ENCODE measurements around the gene GPC6.
"Not testable (repeated sequence)": the region's sequence is repeated elsewhere in the genome, so short reads cannot be mapped to it uniquely, and the experiment has no call there.

GPC6 gene

DNA sequence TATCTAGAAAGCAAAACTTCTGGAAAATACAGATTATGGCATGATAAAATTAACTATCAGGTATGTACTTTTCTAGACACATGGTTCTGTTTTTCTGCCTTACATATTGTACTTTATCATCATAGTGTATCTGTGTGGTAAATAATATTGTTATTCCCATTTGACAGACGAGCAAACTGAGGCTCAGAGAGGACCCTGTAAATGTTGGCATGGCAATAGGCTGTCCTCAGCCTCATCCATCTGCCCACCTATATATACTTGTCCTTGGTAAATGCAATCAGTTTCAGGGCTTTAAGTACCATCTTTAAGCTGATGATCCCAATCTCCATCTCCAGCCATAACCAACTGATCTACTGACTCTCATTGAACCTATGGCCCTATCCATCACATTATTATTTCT is 1074.9 kb downstream of the GPC6 start:
- Histone ChIP-seq H3K27me3 (ENCODE audit: control insufficient read depth in 2 of 2, insufficient read depth in 2 of 2, low read length in 2 of 2) (no peaks in the 10 kb centered on the region), H3K27ac (ENCODE audit: low read depth in 2 of 2, low read length in 2 of 2) (no peak overlapping the region), H3K9me3 (ENCODE audit: control insufficient read depth in 2 of 2, low read length in 2 of 2) (no peaks in the 10 kb centered on the region), H3K9ac (ENCODE audit: low read depth in 1 of 2, low read length in 2 of 2) (no peak overlapping the region), H3K4me1 (ENCODE audit: control insufficient read depth in 2 of 2, insufficient read depth in 2 of 2, low read length in 2 of 2) (no peaks in the 10 kb centered on the region), H3K4me3 (ENCODE audit: low read length in 2 of 2) (no peak overlapping the region), H3K36me3 (ENCODE audit: control insufficient read depth in 2 of 2, insufficient read depth in 2 of 2, low read length in 2 of 2) (no peaks in the 10 kb centered on the region)

DNA sequence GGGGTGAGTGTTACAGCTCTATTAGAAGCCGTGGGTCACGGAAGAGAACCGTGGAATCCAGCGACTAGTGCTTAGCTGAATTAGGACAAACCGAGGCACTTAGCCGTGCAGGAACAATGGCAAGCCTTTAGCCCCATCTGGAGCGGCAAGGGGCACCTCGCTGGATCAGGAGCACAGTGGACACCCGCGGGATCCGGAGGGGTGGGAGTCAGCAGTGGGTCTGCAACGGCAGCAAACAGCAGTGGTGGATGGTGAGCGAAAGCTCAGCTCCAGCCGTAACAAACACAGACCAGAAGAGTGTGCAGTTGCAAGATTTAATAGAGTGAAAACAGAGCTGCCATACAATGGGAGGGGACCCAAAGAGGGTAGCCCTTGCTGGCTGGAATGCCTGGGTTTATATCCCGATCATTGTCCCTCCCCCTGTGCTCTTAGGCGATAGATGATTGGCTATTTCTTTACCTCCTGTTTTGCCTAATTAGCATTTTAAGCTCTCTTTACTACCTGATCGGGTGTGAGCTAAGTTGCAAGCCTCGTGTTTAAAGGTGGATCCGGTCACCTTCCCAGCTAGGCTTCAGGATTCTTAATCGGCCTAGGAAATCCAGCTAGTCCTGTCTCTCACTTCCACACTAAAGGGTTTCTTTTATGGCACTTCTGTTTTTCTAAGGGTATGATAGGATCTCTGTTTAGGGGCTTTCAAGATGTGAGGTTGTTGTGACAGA is 1076.4 kb downstream of the GPC6 start:
- not testable (repeated sequence) for H3K27ac ChIP-seq (ENCODE audit: low read depth in 2 of 2, low read length in 2 of 2); H3K4me3 ChIP-seq (ENCODE audit: low read length in 2 of 2); H3K4me1 ChIP-seq (ENCODE audit: control insufficient read depth in 2 of 2, insufficient read depth in 2 of 2, low read length in 2 of 2); H3K36me3 ChIP-seq (ENCODE audit: control insufficient read depth in 2 of 2, insufficient read depth in 2 of 2, low read length in 2 of 2); H3K27me3 ChIP-seq (ENCODE audit: control insufficient read depth in 2 of 2, insufficient read depth in 2 of 2, low read length in 2 of 2); H3K9ac ChIP-seq (ENCODE audit: low read depth in 1 of 2, low read length in 2 of 2); H3K9me3 ChIP-seq (ENCODE audit: control insufficient read depth in 2 of 2, low read length in 2 of 2)

DNA sequence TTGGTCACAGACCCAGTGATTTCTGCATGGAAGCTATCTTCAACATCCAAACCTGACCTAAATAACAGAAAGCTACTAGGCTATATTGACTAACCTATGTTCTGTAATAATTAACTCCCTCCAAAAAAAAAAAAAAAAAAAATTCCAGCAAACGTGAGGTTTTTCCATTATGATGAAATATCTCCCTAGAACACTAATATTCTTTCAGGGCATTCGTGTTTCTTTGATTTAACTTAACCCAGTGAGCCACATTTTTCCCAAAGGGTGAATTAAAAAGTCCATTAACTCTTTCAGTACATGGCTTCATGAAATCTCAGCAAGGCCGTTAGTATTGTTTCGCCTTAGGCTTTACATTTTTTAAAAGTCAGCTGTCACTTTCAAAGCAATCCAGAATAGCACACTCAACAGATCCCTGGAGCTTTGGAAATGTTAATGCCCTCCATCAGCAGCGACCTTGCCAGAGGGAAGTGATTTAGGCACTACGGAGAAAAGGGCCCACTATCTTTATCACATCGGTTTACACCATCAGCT is 1077.1 kb downstream of the GPC6 start:
- H3K27ac ChIP-seq (ENCODE audit: low read depth in 2 of 2, low read length in 2 of 2) = no peak overlapping the region
- no peaks in the 10 kb centered on the region for H3K27me3 ChIP-seq (ENCODE audit: control insufficient read depth in 2 of 2, insufficient read depth in 2 of 2, low read length in 2 of 2)
- no peak overlapping the region for H3K4me3 ChIP-seq (ENCODE audit: low read length in 2 of 2)
- no peaks in the 10 kb centered on the region for H3K9me3 ChIP-seq (ENCODE audit: control insufficient read depth in 2 of 2, low read length in 2 of 2)
- no peak overlapping the region for H3K9ac ChIP-seq (ENCODE audit: low read depth in 1 of 2, low read length in 2 of 2)
- H3K4me1 ChIP-seq (ENCODE audit: control insufficient read depth in 2 of 2, insufficient read depth in 2 of 2, low read length in 2 of 2) = no peaks in the 10 kb centered on the region
- no peaks in the 10 kb centered on the region for H3K36me3 ChIP-seq (ENCODE audit: control insufficient read depth in 2 of 2, insufficient read depth in 2 of 2, low read length in 2 of 2)

DNA sequence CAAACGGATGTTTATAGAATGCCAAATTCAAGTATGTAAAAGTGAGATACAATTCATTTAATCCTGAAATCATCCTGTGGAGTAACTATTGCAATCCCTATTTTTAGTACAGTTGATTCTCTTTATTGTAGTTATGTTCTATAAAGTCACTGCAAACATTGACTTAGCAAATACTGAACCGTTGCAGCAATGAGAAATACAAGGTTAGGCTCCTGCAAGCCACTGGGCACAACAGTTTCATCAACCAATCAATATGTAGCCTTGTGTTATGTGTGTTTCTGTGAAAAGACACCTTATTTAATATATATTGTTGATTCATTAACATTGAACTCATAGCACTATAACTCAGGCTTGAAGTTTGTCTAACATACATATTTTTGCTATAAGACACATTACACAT is 1078.4 kb downstream of the GPC6 start:
- Histone ChIP-seq H3K27ac (ENCODE audit: low read depth in 2 of 2, low read length in 2 of 2) (no peak overlapping the region), H3K36me3 (ENCODE audit: control insufficient read depth in 2 of 2, insufficient read depth in 2 of 2, low read length in 2 of 2) (no peaks in the 10 kb centered on the region), H3K4me3 (ENCODE audit: low read length in 2 of 2) (no peak overlapping the region), H3K9ac (ENCODE audit: low read depth in 1 of 2, low read length in 2 of 2) (no peak overlapping the region), H3K9me3 (ENCODE audit: control insufficient read depth in 2 of 2, low read length in 2 of 2) (no peaks in the 10 kb centered on the region), H3K4me1 (ENCODE audit: control insufficient read depth in 2 of 2, insufficient read depth in 2 of 2, low read length in 2 of 2) (no peaks in the 10 kb centered on the region), H3K27me3 (ENCODE audit: control insufficient read depth in 2 of 2, insufficient read depth in 2 of 2, low read length in 2 of 2) (no peaks in the 10 kb centered on the region)

DNA sequence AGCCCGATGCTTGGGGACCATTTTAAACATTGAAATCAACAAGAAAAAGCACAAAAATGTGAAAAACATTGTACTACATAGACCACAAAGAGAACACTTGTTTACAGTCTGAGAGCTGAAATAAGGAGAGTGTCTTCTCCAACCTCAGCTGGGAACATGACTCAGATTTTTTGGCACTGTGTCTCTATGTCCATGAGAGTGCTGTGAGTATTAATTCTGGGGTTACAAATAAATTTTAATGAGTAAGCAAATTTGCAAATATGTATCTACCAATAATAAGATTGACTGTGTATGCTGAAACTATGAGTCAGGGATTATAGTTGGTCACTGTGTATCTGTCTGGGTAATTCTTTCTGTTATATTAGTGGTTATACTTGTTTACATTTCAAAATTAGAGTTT is 1078.9 kb downstream of the GPC6 start:
- no peaks in the 10 kb centered on the region for H3K27me3 ChIP-seq (ENCODE audit: control insufficient read depth in 2 of 2, insufficient read depth in 2 of 2, low read length in 2 of 2)
- H3K4me1 ChIP-seq (ENCODE audit: control insufficient read depth in 2 of 2, insufficient read depth in 2 of 2, low read length in 2 of 2) = no peaks in the 10 kb centered on the region
- H3K9ac ChIP-seq (ENCODE audit: low read depth in 1 of 2, low read length in 2 of 2) = no peak overlapping the region
- no peaks in the 10 kb centered on the region for H3K9me3 ChIP-seq (ENCODE audit: control insufficient read depth in 2 of 2, low read length in 2 of 2)
- H3K4me3 ChIP-seq (ENCODE audit: low read length in 2 of 2) = no peak overlapping the region
- H3K36me3 ChIP-seq (ENCODE audit: control insufficient read depth in 2 of 2, insufficient read depth in 2 of 2, low read length in 2 of 2) = no peaks in the 10 kb centered on the region
- no peak overlapping the region for H3K27ac ChIP-seq (ENCODE audit: low read depth in 2 of 2, low read length in 2 of 2)

DNA sequence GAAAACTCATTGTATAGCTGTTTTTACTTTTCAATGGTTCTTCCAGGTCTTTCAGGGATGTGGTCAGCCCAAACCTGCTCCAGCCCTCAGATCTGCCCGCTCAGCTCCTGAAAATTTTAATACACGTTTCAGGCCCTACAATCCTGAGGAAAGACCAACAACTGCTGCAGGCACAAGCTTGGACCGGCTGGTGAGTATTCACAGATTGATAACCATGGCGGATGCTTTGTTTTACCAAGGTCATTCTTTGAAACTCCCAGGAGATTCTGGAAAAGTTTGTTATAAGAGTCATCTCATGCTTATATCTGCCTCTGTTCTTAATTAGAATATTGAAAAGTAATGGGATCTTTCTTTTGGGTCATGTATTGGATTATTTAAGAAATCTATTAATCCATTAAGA is 1079.3 kb downstream of the GPC6 start:
- no peak overlapping the region for H3K4me3 ChIP-seq (ENCODE audit: low read length in 2 of 2)
- H3K36me3 ChIP-seq (ENCODE audit: control insufficient read depth in 2 of 2, insufficient read depth in 2 of 2, low read length in 2 of 2) = no peaks in the 10 kb centered on the region
- no peaks in the 10 kb centered on the region for H3K9me3 ChIP-seq (ENCODE audit: control insufficient read depth in 2 of 2, low read length in 2 of 2)
- no peaks in the 10 kb centered on the region for H3K27me3 ChIP-seq (ENCODE audit: control insufficient read depth in 2 of 2, insufficient read depth in 2 of 2, low read length in 2 of 2)
- no peak overlapping the region for H3K9ac ChIP-seq (ENCODE audit: low read depth in 1 of 2, low read length in 2 of 2)
- no peak overlapping the region for H3K27ac ChIP-seq (ENCODE audit: low read depth in 2 of 2, low read length in 2 of 2)
- no peaks in the 10 kb centered on the region for H3K4me1 ChIP-seq (ENCODE audit: control insufficient read depth in 2 of 2, insufficient read depth in 2 of 2, low read length in 2 of 2)

DNA sequence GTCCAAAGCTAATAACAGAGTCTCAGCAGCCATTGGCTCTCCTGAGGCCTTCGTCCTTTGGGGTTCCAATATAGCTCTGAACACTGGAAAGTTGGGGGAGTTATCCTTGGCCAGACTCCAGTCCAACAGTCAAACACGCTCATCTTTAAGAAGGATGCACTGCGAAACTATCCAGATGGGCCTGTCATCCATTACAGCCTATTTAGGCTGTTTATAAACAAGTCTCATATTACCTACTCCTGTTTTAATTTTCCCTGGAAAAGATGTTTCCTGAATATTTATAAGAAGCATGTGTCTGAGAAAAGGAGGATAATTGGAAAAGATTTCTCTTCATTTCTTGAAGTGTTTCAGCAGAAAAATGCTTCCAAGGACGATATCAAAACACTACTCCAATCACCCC is 1082.2 kb downstream of the GPC6 start:
- Histone ChIP-seq H3K27ac (ENCODE audit: low read depth in 2 of 2, low read length in 2 of 2) (no peak overlapping the region), H3K4me3 (ENCODE audit: low read length in 2 of 2) (no peak overlapping the region), H3K9ac (ENCODE audit: low read depth in 1 of 2, low read length in 2 of 2) (no peak overlapping the region), H3K4me1 (ENCODE audit: control insufficient read depth in 2 of 2, insufficient read depth in 2 of 2, low read length in 2 of 2) (no peaks in the 10 kb centered on the region), H3K9me3 (ENCODE audit: control insufficient read depth in 2 of 2, low read length in 2 of 2) (no peaks in the 10 kb centered on the region), H3K27me3 (ENCODE audit: control insufficient read depth in 2 of 2, insufficient read depth in 2 of 2, low read length in 2 of 2) (no peaks in the 10 kb centered on the region), H3K36me3 (ENCODE audit: control insufficient read depth in 2 of 2, insufficient read depth in 2 of 2, low read length in 2 of 2) (no peaks in the 10 kb centered on the region)

DNA sequence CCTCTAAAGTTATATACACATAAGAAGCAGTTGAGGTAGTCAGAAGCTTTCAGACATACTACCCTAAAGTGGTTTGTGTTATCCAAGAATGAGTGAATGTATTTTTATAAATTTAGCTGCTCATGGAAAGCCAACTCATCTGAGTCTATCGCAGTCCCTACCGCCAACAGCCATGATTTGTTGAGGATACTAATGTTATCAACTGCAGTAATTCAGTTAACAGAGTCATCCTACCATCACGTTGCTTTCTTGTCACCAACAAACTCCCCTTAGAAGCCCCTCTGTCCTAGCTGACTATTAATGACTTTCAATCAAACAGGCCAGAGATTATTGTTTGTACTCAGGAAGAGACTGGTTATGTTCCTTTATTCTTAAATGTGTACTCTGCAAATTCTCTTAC is 1083.0 kb downstream of the GPC6 start:
- Histone ChIP-seq H3K4me1 (ENCODE audit: control insufficient read depth in 2 of 2, insufficient read depth in 2 of 2, low read length in 2 of 2) (no peaks in the 10 kb centered on the region), H3K27me3 (ENCODE audit: control insufficient read depth in 2 of 2, insufficient read depth in 2 of 2, low read length in 2 of 2) (no peaks in the 10 kb centered on the region), H3K4me3 (ENCODE audit: low read length in 2 of 2) (no peak overlapping the region), H3K9ac (ENCODE audit: low read depth in 1 of 2, low read length in 2 of 2) (no peak overlapping the region), H3K27ac (ENCODE audit: low read depth in 2 of 2, low read length in 2 of 2) (peak overlapping the region in 1 of 2 donors; percentile 11), H3K9me3 (ENCODE audit: control insufficient read depth in 2 of 2, low read length in 2 of 2) (no peaks in the 10 kb centered on the region), H3K36me3 (ENCODE audit: control insufficient read depth in 2 of 2, insufficient read depth in 2 of 2, low read length in 2 of 2) (no peaks in the 10 kb centered on the region)

DNA sequence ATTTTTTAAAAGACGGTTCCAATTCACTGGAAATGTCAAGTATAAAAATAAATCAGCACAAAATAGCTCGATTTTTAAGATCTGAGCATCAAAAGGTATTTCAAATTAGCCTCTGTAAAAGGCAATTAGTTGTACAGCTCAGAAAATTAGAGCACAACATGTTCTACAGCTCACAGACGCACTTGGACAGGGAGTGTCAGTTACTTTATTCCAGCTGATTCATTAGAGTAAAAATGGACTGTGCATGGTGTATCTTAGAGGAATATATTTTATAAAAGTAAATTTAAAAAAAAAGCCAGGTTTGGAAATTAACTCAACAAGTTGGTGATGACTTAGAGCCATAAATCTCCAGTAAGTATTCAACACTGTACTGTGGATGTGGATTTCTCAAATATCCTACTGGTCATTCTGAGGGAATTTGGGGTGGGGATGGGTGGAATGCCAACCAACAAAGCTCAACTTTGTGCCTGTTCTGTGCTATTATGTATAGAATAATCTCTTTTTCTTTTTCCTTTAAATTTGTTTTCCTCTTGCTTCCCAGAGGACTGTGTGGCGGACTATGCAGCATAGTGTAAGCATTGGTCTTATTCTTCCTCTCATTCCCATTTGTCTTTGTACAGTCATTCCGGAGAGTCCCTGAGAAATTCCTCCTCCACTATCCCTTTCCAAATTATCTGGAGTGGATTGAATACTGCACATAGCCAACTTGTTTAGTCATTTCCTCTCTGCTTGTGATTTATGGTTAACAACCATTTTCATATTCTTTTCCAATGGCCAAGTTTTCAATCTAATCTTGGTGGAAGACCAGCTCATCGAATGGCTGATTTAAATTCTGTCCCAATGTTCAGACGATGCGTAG is 1083.6 kb downstream of the GPC6 start:
- H3K27ac ChIP-seq (ENCODE audit: low read depth in 2 of 2, low read length in 2 of 2) = peak overlapping the region in 1 of 2 donors; percentile 11
- H3K9me3 ChIP-seq (ENCODE audit: control insufficient read depth in 2 of 2, low read length in 2 of 2) = no peaks in the 10 kb centered on the region
- H3K9ac ChIP-seq (ENCODE audit: low read depth in 1 of 2, low read length in 2 of 2) = no peak overlapping the region
- H3K4me1 ChIP-seq (ENCODE audit: control insufficient read depth in 2 of 2, insufficient read depth in 2 of 2, low read length in 2 of 2) = no peaks in the 10 kb centered on the region
- no peaks in the 10 kb centered on the region for H3K27me3 ChIP-seq (ENCODE audit: control insufficient read depth in 2 of 2, insufficient read depth in 2 of 2, low read length in 2 of 2)
- H3K4me3 ChIP-seq (ENCODE audit: low read length in 2 of 2) = no peak overlapping the region
- no peaks in the 10 kb centered on the region for H3K36me3 ChIP-seq (ENCODE audit: control insufficient read depth in 2 of 2, insufficient read depth in 2 of 2, low read length in 2 of 2)

DNA sequence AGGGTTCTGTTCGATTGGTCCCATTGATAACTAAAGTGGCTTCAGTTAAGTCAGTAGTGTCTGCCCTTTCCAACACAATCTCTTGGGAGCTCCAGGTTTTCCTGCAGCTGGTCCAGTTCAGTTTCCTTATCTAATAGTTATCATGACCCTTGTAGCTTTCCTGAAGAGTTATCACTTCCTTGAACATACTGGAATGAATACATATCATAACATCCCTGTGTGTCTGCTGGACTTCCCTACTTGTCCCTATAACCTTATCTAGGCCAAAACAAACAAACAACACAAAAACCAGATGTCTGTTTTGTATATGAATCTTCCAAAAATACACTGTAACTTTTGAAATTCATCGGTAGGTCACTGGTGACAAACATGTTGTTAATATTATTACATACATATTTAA is 1085.3 kb downstream of the GPC6 start:
- no peaks in the 10 kb centered on the region for H3K9me3 ChIP-seq (ENCODE audit: control insufficient read depth in 2 of 2, low read length in 2 of 2)
- H3K27ac ChIP-seq (ENCODE audit: low read depth in 2 of 2, low read length in 2 of 2) = no peak overlapping the region
- H3K4me1 ChIP-seq (ENCODE audit: control insufficient read depth in 2 of 2, insufficient read depth in 2 of 2, low read length in 2 of 2) = no peaks in the 10 kb centered on the region
- H3K4me3 ChIP-seq (ENCODE audit: low read length in 2 of 2) = no peak overlapping the region
- no peaks in the 10 kb centered on the region for H3K36me3 ChIP-seq (ENCODE audit: control insufficient read depth in 2 of 2, insufficient read depth in 2 of 2, low read length in 2 of 2)
- no peak overlapping the region for H3K9ac ChIP-seq (ENCODE audit: low read depth in 1 of 2, low read length in 2 of 2)
- no peaks in the 10 kb centered on the region for H3K27me3 ChIP-seq (ENCODE audit: control insufficient read depth in 2 of 2, insufficient read depth in 2 of 2, low read length in 2 of 2)
